Stimulated activated naive CD4-positive, alpha-beta T cell treated with Interleukin-2 at 50 U/mL for 16 hours (primary cell): ENCODE results near the gene TMEM120B.

Experiments
- DNase-seq: peaks from one replicate; lab custom pipeline; 2025; lab: John Stamatoyannopoulos, UW

Gene TMEM120B

DNA sequence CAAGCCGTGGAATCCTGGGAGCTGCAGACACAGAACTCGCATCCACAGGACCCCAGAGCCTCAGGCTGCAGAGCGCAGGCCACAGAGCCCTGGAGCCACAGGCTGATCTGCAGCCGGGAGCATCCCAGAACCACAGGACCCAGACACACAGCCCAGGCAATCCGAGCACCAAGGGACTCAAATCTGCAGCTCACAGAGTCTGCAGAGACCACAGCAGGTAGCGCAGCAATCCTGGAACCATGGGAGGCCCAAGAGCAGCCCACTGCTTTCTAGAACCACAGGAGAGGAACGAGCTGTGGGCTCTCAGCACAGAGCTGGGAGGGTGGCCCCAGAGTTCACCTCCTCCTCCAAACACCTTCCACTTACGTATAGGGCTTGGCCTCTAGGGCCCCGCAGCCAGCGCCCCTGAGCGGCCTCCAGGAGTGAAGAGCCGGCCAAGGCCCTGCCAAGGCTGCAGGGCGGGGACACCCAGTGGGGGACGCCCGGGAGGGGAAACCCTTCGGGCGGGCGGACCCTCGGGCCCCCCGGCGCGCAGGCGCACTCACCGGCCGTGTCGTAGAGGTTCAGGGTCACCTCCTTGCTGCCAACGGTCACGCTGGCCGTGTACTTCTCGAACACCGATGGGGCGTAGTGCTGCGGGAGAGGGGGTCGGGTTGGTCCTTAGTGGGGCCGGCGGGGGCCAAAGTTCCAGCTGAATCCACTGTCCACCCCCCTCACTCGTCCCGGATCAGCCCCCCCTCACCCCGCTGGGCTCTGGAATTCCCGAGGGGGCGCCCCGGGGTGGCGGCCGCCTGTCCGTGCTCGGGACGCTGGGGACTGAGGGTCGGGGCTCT lies 80.3 kb downstream of the TMEM120B start:
- peak; percentile 59 for DNase-seq

DNA sequence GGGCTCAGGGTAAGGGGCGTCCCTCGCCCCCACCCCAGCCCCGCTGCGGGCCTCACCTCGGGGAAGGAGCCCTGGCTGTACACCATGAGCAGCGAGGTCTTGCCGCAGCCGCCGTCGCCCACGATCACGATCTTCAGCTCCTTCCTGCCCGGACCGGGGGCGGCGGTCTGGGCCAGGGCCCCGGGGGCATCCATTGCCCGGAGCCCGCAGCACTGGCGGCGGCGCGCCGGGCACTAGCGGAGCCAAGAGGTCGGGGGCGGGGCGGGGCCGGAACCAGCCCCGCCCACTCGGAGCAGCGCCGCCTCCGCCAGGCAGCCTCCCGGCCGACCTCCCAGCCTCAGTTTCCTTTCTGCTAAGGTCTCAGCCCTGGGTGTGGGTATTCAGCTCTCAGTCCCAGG lies 80.9 kb downstream of the TMEM120B start, which contains the start of gene RHOF:
Gene RHOF, minus strand, starts transcription at position 249 of the 398 bp plus-strand sequence. Its CDS starts 55 bp downstream, at position 194.
- DNase-seq, result peak; percentile 77

GRCh38 chr12:121793838-121794533 lies 81.4 kb downstream of the TMEM120B start:
- peak; percentile 93 for DNase-seq

GRCh38 chr12:121794534-121795033 lies 82.0 kb downstream of the TMEM120B start:
- DNase-seq, result peak; percentile 57

- peak; percentile 78 for DNase-seq
Measured at GRCh38 chr12:121795034-121795968, 82.7 kb downstream of the TMEM120B start.

DNA sequence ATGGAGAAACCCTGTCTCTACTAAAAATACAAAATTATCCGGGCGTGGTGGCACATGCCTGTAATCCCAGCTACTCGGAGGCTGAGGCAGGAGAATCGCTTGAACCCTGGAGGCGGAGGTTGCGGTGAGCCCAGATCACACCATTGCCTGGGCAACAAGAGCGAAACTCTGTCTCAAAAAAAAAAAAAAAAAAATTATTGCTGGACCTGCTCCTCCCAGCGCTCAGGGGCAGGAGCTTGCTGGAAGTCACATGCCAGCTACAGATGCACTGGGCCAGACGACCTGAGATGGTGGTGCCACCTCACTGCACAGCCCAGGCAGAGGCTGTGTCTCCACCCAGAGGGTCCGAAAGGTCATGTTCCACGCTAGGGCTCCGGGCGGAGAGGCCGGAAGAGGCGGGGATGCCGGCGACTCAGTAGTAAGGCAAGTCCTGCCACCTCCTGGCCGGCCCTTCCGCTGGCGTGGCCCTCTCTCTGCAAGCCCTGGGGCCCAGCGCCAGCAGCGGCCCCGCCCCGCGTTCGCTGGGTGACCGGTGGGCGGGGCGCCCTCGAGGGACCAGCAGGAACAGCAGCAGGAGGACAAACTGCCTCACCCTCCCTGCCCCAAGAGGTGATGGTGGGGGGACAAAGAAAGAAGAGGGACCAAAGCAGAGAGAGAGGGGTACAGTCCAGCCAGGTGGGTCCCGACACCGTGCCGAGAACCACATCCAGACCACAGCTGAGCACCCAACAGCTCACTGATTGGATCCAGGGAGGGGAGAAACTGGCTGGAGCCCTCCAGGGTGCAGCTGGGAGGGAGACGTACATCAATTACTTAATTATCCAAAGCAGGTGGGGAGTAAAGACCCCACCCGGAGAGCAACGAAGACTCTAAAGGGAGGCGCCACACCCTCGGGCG lies 84.6 kb downstream of the TMEM120B start:
- DNase-seq, result no peak

DNA sequence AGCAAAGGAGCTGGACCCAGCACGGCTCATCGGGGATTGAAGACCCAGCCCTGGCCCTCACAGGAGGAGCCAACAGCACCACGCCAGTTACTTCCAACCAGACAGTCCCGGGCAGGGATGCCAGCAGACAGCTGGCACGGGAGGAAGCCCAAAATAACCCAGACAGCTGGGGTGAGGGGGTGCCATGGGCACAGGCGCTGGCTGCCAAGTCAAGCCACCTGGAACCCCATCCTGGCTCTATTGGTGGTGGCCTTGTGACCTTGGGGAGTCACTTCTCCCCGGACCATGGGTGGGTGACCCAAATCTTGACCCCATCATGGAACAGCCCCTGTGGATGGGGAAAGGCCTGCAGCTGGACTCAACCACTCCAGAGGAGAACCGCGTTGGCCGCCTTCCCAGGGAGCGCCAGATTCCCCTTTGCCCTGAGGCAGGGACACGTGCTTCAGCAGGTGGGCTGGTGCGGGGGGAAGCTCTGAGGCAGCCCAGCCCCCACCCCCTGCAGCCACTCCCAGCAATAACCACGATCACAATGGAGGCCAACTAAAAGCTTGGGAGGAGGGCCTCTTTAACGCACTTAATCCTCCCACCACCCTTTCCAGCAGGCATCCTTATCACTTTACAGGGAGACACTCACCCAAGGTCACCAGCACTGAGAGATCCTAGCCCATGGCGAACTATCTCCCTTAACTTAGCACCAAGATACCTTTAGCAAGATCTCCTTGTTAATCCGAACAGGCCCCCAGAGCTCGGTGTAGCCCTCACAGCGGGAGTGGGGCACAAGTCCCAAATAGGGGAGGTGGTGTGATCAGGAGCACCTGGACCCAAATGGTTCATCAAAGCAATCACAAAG lies 85.6 kb downstream of the TMEM120B start:
- no peak for DNase-seq

- DNase-seq, result no peak
Measured at GRCh38 chr12:121798787-121799155, 86.2 kb downstream of the TMEM120B start.

DNA sequence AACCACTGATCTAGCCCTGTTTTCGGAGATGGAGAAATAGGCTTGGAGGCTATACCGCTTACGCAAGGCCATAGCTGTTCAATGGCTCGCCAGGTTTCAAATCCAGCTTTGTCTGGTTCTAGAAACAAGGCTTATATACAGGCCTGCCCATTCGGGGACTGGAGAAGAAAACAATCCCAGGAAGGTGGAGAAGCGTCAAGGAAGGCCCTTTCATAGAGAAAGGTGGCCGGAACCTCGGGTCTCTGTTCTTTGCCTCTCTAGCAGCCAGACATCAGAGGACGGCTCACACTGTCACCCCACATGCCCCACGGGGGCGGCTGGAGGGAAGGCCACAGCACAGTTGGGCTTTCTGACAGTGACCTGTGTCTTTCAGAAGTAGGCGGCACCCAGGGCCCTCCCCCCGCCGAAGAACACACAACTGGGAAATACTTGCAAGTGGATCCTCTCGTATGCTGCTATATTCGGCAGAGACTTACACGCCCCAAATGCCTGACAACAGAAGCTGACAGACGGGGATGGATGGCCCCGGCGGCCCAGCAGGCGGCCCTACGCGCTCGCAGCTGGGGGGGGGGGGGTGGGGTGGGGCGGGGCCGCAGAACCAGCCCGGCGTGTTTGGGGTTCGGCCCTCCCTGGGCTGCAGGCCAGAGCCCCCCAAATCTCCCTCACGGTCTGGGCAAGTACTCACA lies 86.7 kb downstream of the TMEM120B start:
- DNase-seq, result peak; percentile 54

DNA sequence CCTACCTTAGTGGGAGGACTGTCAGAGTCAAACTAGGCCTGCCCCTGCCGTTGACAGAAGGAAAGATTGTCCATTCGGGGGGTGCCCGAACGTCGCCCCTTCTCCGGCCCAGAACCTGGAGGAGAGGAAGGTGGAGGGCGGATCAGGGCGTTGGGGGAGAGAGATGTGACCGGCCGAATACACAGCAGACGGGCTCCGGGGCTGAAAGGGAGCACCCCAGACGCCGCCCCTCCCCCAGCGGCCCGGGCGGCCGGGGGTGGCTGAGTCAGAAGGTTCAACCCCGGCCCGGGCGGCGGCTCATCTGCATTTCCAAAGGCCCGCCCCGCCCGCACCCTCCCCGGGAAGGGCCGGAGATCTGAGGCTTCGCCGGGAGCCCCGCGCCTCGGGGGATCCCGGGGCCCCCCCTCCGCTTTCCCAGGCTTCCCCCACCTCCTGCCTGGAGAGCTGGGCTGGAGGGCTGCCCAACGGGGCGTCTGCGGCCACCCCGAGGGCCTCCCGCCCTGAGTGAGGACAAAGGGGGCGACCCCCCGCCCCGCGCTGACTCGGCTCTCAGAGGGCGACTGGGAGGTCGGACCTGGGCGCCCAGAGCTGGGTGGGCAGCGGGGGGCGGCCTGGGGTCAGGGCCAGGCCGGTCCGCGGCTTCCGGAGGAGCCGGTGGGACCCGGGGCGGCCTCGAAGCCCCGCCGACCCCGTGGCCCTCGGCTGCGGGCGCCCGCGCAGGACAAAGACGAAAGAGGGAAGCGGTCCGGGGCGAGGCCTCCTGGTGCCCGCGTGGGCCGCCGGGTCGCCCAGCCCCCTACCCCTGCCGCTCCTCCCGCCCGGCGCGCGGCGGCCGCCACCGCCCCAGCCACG lies 87.5 kb downstream of the TMEM120B start:
- DNase-seq, result peak; percentile 75

DNA sequence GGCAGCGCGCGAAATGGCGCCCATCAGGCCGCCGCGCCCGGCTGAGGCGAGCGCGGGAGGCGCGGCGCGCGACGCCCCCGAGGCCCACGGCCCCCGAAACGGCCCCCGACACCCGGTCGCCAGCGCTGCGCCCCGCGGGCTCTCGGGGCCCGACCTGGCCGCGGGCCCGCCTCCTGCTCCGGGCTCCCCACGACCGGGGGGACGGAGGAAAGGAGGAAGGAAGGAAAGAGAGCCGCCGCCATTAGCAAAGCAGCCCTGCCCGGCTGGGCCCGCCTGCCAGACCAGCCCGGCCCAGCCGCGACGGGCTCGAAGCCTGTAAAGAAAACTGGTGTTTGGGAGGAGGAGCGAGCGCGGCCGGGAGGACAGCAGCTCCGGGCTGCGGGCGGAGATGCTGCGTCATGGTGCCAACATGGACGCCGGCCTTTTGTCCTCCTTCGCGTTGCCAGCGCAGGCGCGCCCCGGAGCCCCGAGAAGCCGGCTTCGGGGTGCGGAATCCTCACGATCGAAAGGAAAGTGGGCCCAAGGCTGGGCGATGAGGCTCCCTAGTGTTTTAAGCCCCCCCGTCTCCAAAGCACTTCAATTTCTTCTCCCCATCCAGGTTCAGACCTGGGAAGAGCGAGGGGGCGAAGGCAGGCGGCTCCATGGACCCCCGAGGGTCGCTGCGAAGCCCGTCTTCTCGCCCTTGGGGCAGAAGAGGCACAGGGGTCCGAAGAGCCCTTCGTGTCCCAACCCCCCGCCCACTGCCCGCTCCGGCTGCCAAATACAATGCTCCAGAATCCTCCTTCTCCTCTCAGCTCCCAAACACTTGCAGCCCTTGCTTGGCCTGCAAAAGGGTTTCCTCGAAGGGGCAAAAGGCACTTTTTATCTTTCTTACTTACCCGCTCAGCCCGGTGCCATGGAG lies 88.4 kb downstream of the TMEM120B start:
- peak; percentile 69 for DNase-seq

DNA sequence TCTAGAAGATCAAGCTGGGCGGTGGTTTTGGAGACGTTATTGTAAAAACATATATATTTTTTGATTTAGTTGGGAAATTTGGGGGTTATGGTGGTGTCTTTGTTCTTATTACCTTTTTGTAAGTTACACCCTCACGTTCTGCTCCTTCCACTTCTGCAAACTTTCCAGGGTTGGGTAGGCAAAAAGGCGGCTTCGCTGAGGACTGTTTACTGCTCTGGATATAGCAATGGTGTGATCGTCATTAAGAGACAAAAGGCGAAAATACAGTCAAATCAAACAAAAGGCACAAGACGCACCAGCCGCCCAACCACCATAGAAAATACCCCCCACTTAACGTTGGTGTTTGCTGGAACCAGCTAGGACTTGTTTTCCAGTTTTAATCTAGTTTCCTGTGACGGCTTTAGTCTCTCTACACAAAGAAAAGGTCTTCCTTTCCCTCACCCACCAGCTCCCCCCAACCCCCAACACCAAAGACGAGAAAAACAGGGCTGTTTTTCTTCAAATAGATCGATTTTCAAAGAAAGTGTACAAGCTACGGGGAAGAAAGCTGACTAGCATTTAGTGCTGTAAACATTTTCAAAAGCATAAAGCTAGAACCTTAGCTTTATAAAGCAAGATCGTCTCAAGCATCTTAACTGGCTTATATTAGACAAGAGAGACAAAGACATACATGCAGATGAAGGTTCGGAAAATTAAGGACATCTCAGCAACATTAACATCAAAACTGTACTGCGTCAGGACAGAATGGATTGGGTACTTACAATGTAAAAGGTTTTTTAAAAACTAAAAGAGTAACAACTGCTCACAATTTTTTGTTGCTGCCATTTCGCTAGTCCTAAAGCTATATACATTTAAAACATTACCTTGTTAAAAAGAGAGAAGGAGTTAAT lies 89.3 kb downstream of the TMEM120B start:
- DNase-seq, result peak; percentile 22

GRCh38 chr12:121802485-121802842 lies 89.9 kb downstream of the TMEM120B start:
- no peak for DNase-seq

GRCh38 chr12:121802843-121803698 lies 90.5 kb downstream of the TMEM120B start:
- DNase-seq, result peak; percentile 89

DNA sequence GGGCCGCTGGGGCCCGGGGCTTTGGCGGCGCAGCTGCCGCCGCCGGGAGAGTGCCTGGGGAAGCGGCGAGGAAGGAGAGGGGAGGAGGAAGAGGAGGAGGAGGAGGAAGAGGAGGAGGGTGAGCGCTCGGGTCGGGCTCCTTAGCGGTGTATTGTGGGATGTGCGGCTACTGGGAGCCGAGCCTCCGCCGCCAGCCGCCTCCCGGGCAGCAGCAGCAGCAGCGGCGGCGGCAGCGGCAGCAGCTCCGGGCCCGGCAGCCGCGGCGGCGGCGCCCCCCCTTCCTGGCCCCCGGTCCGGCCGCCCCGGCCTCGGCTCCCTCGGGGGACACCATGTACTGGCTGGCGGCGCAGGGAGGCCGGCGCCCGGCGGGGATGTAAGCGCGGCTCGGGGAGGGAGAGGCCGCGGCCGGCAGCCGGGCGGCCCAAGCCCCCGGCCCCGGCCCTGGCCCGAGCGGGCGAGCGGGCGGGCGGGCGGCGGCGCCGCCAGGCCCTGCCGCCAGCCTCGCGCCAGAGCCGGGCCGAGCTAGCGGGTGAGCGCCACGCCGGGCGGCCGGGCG lies 91.4 kb downstream of the TMEM120B start, which contains the start of gene SETD1B:
Gene SETD1B, plus strand, starts transcription at position 149 of the 556 bp plus-strand sequence. CDS start 729 bp downstream, outside the sequence.
- DNase-seq, result peak; percentile 50
